ENCODE results near the gene DMC1. TPM values are rescaled to one million over a fixed set of nuclear protein-coding genes. Genes with fewer than 3 reads are reported as not detected.

The DMC1 gene
- total and polyA plus RNA-seq, 10 of the 15 experiments (the other 5 are each of a cell fraction or from before 2014, with no cell fraction given): 1.0 to 21.0 (median 4.5) TPM

- no peak overlapping the region for H3K4me3 ChIP-seq
- no peak overlapping the region for H3K9ac ChIP-seq (ENCODE audit: control insufficient read depth, insufficient read depth, low read length)
- H3K4me1 ChIP-seq (ENCODE audit: control insufficient read depth, insufficient read depth, low read length): no peaks in the 10 kb centered on the region
- no peaks in the 10 kb centered on the region for H3K9me3 ChIP-seq (replicated peaks; ENCODE audit: control insufficient read depth, insufficient read depth, low read length)
- POLR2A ChIA-PET: interaction anchor here (0.7 to 1.1 kb wide), 2 partner anchors 18 to 44 kb away, joined by 3 to 4 read pairs; no protein-coding TSS in a partner anchor
- RAD21 ChIA-PET (ENCODE audit: unreplicated experiment): no interaction called here
- no peak for FAIRE-seq
- 67% methylated on average over 7 of the region's 7 CpGs for WGBS (ENCODE audit: insufficient coverage, insufficient replicate concordance, low lambda C conversion rate, missing lambda C conversion rate)
- CTCF ChIA-PET: no interaction called here
- no peaks in the 10 kb centered on the region; a peak in 1 of 4 replicates for H3K27me3 ChIP-seq (replicated peaks in 1 of 2; ENCODE audit: control insufficient read depth in 2 of 2, insufficient read depth in 2 of 2, low read length in 1 of 2)
- no peak overlapping the region for H2AFZ ChIP-seq (ENCODE audit: control insufficient read depth, low read depth, low read length)
- SMC1A ChIA-PET (ENCODE audit: uncharacterized antibody, unreplicated experiment): interaction anchor here (1.2 kb wide), 1 partner anchor 9 kb away, joined by 3 read pairs; no protein-coding TSS in a partner anchor
- H3K27ac ChIP-seq (ENCODE audit: control insufficient read depth, insufficient read depth): no peak overlapping the region
- no peak overlapping the region for H3K4me2 ChIP-seq (ENCODE audit: control insufficient read depth, insufficient read depth)
- ATAC-seq: no peak
- no peaks in the 10 kb centered on the region; the same call in 1 of the 2 replicates for H4K20me1 ChIP-seq (ENCODE audit: control insufficient read depth, insufficient read depth)
- peaks cover 4 to 20% of the 10 kb centered on the region in 2 experiments for H3K36me3 ChIP-seq (ENCODE audit: control insufficient read depth in 2 of 2, insufficient read depth in 2 of 2, low read length in 1 of 2)
- in situ Hi-C loops (cut with MboI): no loop called here
- intact Hi-C loops (cut with micrococcal nuclease; ENCODE audit: unreplicated experiment): no loop called here
- H3K79me2 ChIP-seq (ENCODE audit: control insufficient read depth, insufficient read depth, low read length): no peaks in the 10 kb centered on the region
- DNase-seq (ENCODE audit: low read depth, low spot score): no peak
- no TSS peak for BruUV-seq (replicated peaks)
- TF ChIP-seq ZNF687 (IDR thresholded peaks at IDR 0.05) (no peak), ZNF24 (IDR thresholded peaks at IDR 0.05) (no peak), EP300 (IDR thresholded peaks at IDR 0.05; ENCODE audit: borderline replicate concordance in 1 of 2, control insufficient read depth in 1 of 2, low read depth in 2 of 2, low read length in 2 of 2) (no peak), E2F4 (IDR thresholded peaks at IDR 0.05; ENCODE audit: low read depth, low read length) (no peak), MYC (IDR thresholded peaks at IDR 0.05; ENCODE audit: insufficient read depth, insufficient read length, insufficient replicate concordance, low read length, severe bottlenecking) (no peak), ZSCAN29 (IDR thresholded peaks at IDR 0.05) (no peak), CBX5 (IDR thresholded peaks at IDR 0.05; ENCODE audit: low read depth) (no peak), ATF2 (IDR thresholded peaks at IDR 0.05; ENCODE audit: low read length) (no peak), ZBTB11 (CRISPR knock-in tag; IDR thresholded peaks at IDR 0.05) (no peak), MTA3 (IDR thresholded peaks at IDR 0.05; ENCODE audit: borderline replicate concordance, low read length) (no peak), SMC3 (IDR thresholded peaks at IDR 0.05; ENCODE audit: borderline replicate concordance, low read length) (no peak), MYB (IDR thresholded peaks at IDR 0.05; ENCODE audit: borderline replicate concordance, low read depth, low read length) (no peak)
These were observed 90.7 kb downstream of the DMC1 start for GRCh38 chr22:38479096-38479837.

Data from GM12878 (cell line).